CD4-positive, CD25-positive, alpha-beta regulatory T cell (primary cell): ENCODE results near the gene ZSCAN12. TPM values are rescaled to one million over a fixed set of nuclear protein-coding genes. Genes with fewer than 3 reads are reported as not detected.
"Not testable (repeated sequence)": the region's sequence is repeated elsewhere in the genome, so short reads cannot be mapped to it uniquely, and the experiment has no call there.

Experiments
- ATAC-seq, 2 donors: fragments of 150-1000 bp; cut with Tn5 transposase; one replicate each; pipeline ENCODE4 v1.10.0; 2021; ENCODE audit warnings: low read depth in 2 of 2, moderate number of reproducible peaks in 2 of 2, moderate library complexity in 1 of 2
- DNase-seq, 3 donors: peaks; one replicate each; pipeline versions ENCODE4 v3.0.0 to v3.0.0-alpha.2; 2012 to 2022; ENCODE audit warnings: mixed read lengths in 1 of 3
- H3K27ac ChIP-seq: one replicate; pipeline ENCODE4 v1.7.0; 2013; ENCODE audit warnings: mild to moderate bottlenecking, low read length; ENCODE audit not compliant: insufficient read depth, poor library complexity, severe bottlenecking
- H3K27me3 ChIP-seq: one replicate; pipeline ENCODE4 v1.7.0; 2013; ENCODE audit warnings: low read length; ENCODE audit not compliant: control insufficient read depth, insufficient read depth
- H3K36me3 ChIP-seq: one replicate; pipeline ENCODE4 v1.7.0; 2013; ENCODE audit warnings: mild to moderate bottlenecking, low read length, moderate library complexity; ENCODE audit not compliant: control insufficient read depth, insufficient read depth
- H3K4me1 ChIP-seq: 2 replicates; pipeline ENCODE4 v1.7.0; 2013; ENCODE audit warnings: mild to moderate bottlenecking, low read length; ENCODE audit not compliant: insufficient read depth, control insufficient read depth, poor library complexity, severe bottlenecking
- H3K4me3 ChIP-seq: one replicate; pipeline ENCODE4 v1.7.0; 2013; ENCODE audit warnings: low read depth, mild to moderate bottlenecking, low read length, moderate library complexity
- H3K9me3 ChIP-seq, 2 experiments: 1 replicate in 1 of 2; 2 replicates in 1 of 2; pipeline ENCODE4 v1.7.0; 2013; ENCODE audit warnings: low read length in 2 of 2, mild to moderate bottlenecking in 1 of 2, moderate library complexity in 1 of 2; ENCODE audit not compliant: control insufficient read depth in 2 of 2
- H3K27ac Mint-ChIP-seq, 3 donors: one replicate each; pipeline ENCODE4 v1.8.0; 2020 to 2022; ENCODE audit warnings: mild to moderate bottlenecking in 3 of 3, mixed read lengths in 3 of 3, moderate library complexity in 2 of 3
- H3K27me3 Mint-ChIP-seq: one replicate; pipeline ENCODE4 v1.8.0; 2022; ENCODE audit warnings: mild to moderate bottlenecking, mixed read lengths
- H3K36me3 Mint-ChIP-seq: one replicate; pipeline ENCODE4 v1.8.0; 2020; ENCODE audit warnings: mixed read lengths
- H3K4me1 Mint-ChIP-seq, 4 donors: one replicate each; pipeline ENCODE4 v1.8.0; 2020 to 2022; ENCODE audit warnings: mixed read lengths in 4 of 4, mild to moderate bottlenecking in 1 of 4
- H3K4me3 Mint-ChIP-seq, 4 donors: one replicate each; pipeline ENCODE4 v1.8.0; 2020 to 2022; ENCODE audit warnings: mild to moderate bottlenecking in 4 of 4, mixed read lengths in 4 of 4, moderate library complexity in 3 of 4
- H3K9me3 Mint-ChIP-seq, 7 donors: one replicate each; pipeline ENCODE4 v1.8.0; 2020 to 2022; ENCODE audit warnings: mixed read lengths in 7 of 7, mild to moderate bottlenecking in 3 of 7, moderate library complexity in 2 of 7
- polyA plus RNA-seq, 4 donors: library from polyadenylated mRNA; unstranded; fragments of 300-500 nt; fragmentation: Illumina TruSeq; gene quantifications; one replicate each; pipeline ENCODE4 v1.2.3, GENCODE V29; 2021
- total RNA-seq: library from RNA; stranded (reverse); gene quantifications from one replicate; pipeline ENCODE4 v1.2.3, GENCODE V29; 2022

The ZSCAN12 gene
- total and polyA plus RNA-seq, 5 donors from 2014 or later, result 1.2 to 2.7 (median 2.1) TPM

DNA sequence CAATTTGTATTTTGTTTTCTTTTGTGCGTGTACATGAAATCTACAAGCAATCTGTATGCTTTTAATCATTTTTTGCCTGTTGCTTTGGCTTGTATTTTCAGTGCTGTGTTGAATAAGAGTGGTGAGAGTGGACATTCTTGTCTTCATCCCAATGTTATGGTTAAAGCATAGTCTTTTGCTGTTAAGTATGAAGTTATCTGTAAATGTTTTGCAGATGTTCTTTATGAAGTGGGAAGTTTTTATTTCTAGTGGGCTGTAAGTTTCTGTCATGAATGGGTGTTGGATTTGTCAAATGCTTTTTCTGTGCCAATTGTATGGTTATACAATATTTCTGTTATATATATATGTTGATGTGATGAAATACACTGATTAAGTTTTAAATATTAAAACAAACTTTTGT is 25.6 kb downstream of the ZSCAN12 start:
- no peak for ATAC-seq
- no peak overlapping the region for H3K27ac Mint-ChIP-seq
- no peaks in the 10 kb centered on the region for H3K4me1 Mint-ChIP-seq
- no peak overlapping the region for H3K4me3 Mint-ChIP-seq
- H3K27me3 Mint-ChIP-seq, result no peaks in the 10 kb centered on the region
- no peak overlapping the region for H3K27ac ChIP-seq
- peaks cover 14% of the 10 kb centered on the region for H3K36me3 Mint-ChIP-seq
- DNase-seq, result no peak
- H3K4me1 ChIP-seq, result no peaks in the 10 kb centered on the region
- H3K9me3 Mint-ChIP-seq, result peaks cover 0 to 4% (median 0%) of the 10 kb centered on the region in 7 donors
- H3K27me3 ChIP-seq, result no peaks in the 10 kb centered on the region
- H3K36me3 ChIP-seq, result peaks cover 3% of the 10 kb centered on the region
- peaks cover 2 to 8% of the 10 kb centered on the region in 2 experiments for H3K9me3 ChIP-seq
- H3K4me3 ChIP-seq, result no peak overlapping the region

- Histone ChIP-seq H3K27ac (no peak overlapping the region), H3K36me3 (no peaks in the 10 kb centered on the region), H3K27me3 (no peaks in the 10 kb centered on the region), H3K4me3 (no peak overlapping the region), H3K9me3 (no peaks in the 10 kb centered on the region), H3K4me1 (no peaks in the 10 kb centered on the region)
- DNase-seq (no peak), ATAC-seq (no peak)
- H3K4me3 Mint-ChIP-seq, result no peak overlapping the region
- H3K27ac Mint-ChIP-seq, result no peak overlapping the region
- H3K27me3 Mint-ChIP-seq, result no peaks in the 10 kb centered on the region
- peaks cover 11% of the 10 kb centered on the region for H3K36me3 Mint-ChIP-seq
- H3K9me3 Mint-ChIP-seq, result no peaks in the 10 kb centered on the region
- no peaks in the 10 kb centered on the region for H3K4me1 Mint-ChIP-seq
Observed at GRCh38 chr6:28371706-28372451, 27.7 kb downstream of the ZSCAN12 start.

DNA sequence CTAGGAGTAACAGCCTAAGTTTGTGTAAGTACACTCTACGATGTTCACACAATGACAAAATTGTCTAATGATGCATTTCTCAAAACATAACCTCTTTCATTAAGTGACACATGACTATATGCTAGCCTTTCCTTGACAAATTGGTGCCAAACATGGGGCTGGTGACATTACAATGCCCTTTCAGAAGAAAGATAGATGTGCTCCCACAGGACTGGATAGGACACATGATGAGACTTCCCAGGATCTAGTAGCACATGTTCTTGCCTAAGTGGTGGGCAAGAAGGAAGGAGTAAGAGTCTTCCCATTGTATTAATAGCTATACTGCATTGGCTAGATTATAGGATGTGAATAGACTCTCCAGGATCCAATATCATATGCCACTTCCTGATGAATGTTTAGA is 28.3 kb downstream of the ZSCAN12 start:
- Mint-ChIP-seq H3K4me3 (no peak overlapping the region), H3K4me1 (no peaks in the 10 kb centered on the region), H3K9me3 (no peaks in the 10 kb centered on the region), H3K27me3 (no peaks in the 10 kb centered on the region), H3K36me3 (peaks cover 16% of the 10 kb centered on the region), H3K27ac (no peak overlapping the region)
- no peaks in the 10 kb centered on the region for H3K36me3 ChIP-seq
- H3K4me1 ChIP-seq, result no peaks in the 10 kb centered on the region
- H3K9me3 ChIP-seq, result no peaks in the 10 kb centered on the region
- no peak for ATAC-seq
- H3K27me3 ChIP-seq, result no peaks in the 10 kb centered on the region
- H3K27ac ChIP-seq, result no peak overlapping the region
- DNase-seq, result no peak
- no peak overlapping the region for H3K4me3 ChIP-seq

DNA sequence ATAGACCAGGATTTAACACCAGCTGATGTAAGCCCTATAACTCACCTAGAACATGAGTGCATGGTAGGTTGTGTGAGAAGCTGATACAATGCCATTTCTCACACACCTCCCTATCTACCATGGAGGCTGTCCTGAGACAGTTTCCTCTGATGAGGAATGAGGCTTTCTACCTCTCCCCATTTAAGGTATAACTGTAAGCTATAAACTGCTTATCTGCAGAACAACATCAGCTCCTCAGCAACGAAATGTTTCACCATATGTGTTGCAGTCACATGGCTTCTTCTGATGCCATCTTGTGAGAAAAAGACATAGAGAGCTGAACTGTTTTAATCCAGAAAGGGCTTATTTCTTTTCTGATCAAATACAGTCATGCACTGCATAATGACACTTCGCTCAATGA is 29.1 kb downstream of the ZSCAN12 start:
- Histone ChIP-seq H3K36me3 (peaks cover 8% of the 10 kb centered on the region), H3K4me1 (no peaks in the 10 kb centered on the region), H3K4me3 (no peak overlapping the region), H3K9me3 (no peaks in the 10 kb centered on the region), H3K27ac (no peak overlapping the region), H3K27me3 (no peaks in the 10 kb centered on the region)
- DNase-seq (no peak), ATAC-seq (no peak)
- H3K27me3 Mint-ChIP-seq, result no peaks in the 10 kb centered on the region
- peaks cover 20% of the 10 kb centered on the region for H3K36me3 Mint-ChIP-seq
- H3K27ac Mint-ChIP-seq, result no peak overlapping the region
- H3K4me1 Mint-ChIP-seq, result no peaks in the 10 kb centered on the region
- H3K4me3 Mint-ChIP-seq, result no peak overlapping the region
- H3K9me3 Mint-ChIP-seq, result no peaks in the 10 kb centered on the region

DNA sequence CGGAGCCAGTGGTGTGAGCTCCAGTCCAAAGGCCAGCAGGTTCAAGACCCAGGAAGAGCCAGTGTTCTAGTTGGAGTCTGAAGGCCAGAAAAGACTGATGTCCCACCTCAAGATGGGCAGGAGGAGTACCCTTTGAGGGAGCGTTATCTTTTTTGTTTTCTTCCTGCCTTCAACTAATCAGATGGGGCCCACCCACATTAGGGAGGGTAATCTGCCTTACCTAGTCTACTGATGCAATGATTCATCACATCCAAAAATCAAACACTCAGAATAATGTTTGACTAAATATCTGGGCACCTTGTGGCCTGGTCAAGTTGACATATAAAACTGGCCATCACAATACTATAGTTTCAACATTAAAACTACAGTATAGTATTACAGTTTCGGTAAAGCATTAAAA is 30.1 kb downstream of the ZSCAN12 start:
- Mint-ChIP-seq H3K9me3 (peaks cover 0 to 2% (median 0%) of the 10 kb centered on the region in 7 donors), H3K4me1 (no peaks in the 10 kb centered on the region), H3K36me3 (peaks cover 23% of the 10 kb centered on the region), H3K27ac (no peak overlapping the region), H3K27me3 (no peaks in the 10 kb centered on the region), H3K4me3 (no peak overlapping the region)
- Histone ChIP-seq H3K36me3 (peaks cover 15% of the 10 kb centered on the region), H3K4me3 (no peak overlapping the region), H3K27me3 (no peaks in the 10 kb centered on the region), H3K27ac (no peak overlapping the region), H3K4me1 (no peaks in the 10 kb centered on the region), H3K9me3 (no peaks in the 10 kb centered on the region)
- no peak for DNase-seq
- ATAC-seq, result no peak

- Mint-ChIP-seq H3K4me3 (no peak overlapping the region), H3K27ac (no peak overlapping the region), H3K36me3 (peaks cover 23% of the 10 kb centered on the region), H3K4me1 (no peaks in the 10 kb centered on the region), H3K9me3 (peaks cover 0 to 2% (median 0%) of the 10 kb centered on the region in 7 donors), H3K27me3 (no peaks in the 10 kb centered on the region)
- H3K4me1 ChIP-seq, result no peaks in the 10 kb centered on the region
- no peak overlapping the region for H3K4me3 ChIP-seq
- no peak overlapping the region for H3K27ac ChIP-seq
- peaks cover 19% of the 10 kb centered on the region for H3K36me3 ChIP-seq
- no peak for ATAC-seq
- H3K27me3 ChIP-seq, result no peaks in the 10 kb centered on the region
- no peaks in the 10 kb centered on the region for H3K9me3 ChIP-seq
- DNase-seq, result no peak
Observed at GRCh38 chr6:28368522-28368921, 31.0 kb downstream of the ZSCAN12 start.

DNA sequence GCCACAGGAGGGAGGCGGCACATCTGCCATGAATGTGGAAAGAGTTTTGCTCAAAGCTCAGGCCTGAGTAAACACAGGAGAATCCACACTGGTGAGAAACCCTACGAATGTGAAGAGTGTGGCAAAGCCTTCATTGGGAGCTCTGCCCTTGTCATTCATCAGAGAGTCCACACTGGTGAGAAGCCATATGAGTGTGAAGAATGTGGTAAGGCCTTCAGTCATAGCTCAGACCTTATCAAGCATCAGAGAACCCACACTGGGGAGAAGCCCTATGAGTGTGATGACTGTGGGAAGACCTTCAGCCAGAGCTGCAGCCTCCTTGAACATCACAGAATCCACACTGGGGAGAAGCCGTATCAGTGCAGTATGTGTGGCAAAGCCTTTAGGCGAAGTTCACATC is 34.0 kb downstream of the ZSCAN12 start:
- H3K4me3 Mint-ChIP-seq, ATAC-seq, H3K4me3 ChIP-seq, H3K9me3 ChIP-seq, H3K27me3 ChIP-seq, H3K27ac ChIP-seq, H3K27ac Mint-ChIP-seq, H3K4me1 Mint-ChIP-seq, H3K27me3 Mint-ChIP-seq, H3K9me3 Mint-ChIP-seq, DNase-seq, H3K4me1 ChIP-seq: not testable (repeated sequence)
- H3K36me3 ChIP-seq, result peaks cover 26% of the 10 kb centered on the region
- peaks cover 35% of the 10 kb centered on the region for H3K36me3 Mint-ChIP-seq

DNA sequence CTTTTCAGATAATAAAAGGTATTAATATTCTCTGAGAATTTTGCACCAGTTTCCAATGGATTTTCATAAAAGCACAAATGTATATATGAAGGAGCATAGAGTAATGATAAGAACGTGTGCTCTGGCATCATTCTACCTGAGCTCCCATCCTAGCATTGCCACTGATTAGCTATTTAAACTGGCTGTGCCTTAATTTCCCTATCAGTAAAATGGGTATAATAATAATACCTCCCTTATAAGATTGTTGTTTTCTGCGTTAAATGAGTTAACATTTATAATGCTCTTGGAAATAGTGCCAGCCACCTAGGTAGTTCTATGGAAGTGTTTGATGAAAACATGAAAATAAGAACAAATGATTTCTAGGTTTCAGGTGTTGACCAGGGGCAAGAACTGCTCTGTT is 38.6 kb downstream of the ZSCAN12 start:
- Histone ChIP-seq H3K27ac (no peak overlapping the region), H3K4me1 (peaks cover 5% of the 10 kb centered on the region), H3K9me3 (no peaks in the 10 kb centered on the region), H3K36me3 (peaks cover 23% of the 10 kb centered on the region), H3K27me3 (no peaks in the 10 kb centered on the region), H3K4me3 (no peak overlapping the region)
- peaks cover 30% of the 10 kb centered on the region for H3K36me3 Mint-ChIP-seq
- peaks cover 3 to 6% (median 5%) of the 10 kb centered on the region in 4 donors for H3K4me1 Mint-ChIP-seq
- no peak overlapping the region for H3K27ac Mint-ChIP-seq
- DNase-seq, result no peak
- no peak for ATAC-seq
- H3K4me3 Mint-ChIP-seq, result no peak overlapping the region
- H3K27me3 Mint-ChIP-seq, result no peaks in the 10 kb centered on the region
- peaks cover 0 to 2% (median 0%) of the 10 kb centered on the region in 7 donors for H3K9me3 Mint-ChIP-seq
